HEK293T (cell line): ENCODE data around the gene TMEM79.

Source experiments
- BHLHE40 ChIP-seq: fragments of 450-650 bp; IDR thresholded peaks from 2 replicates; pipeline ENCODE4 v1.6.1; 2016; ENCODE audit warnings: mild to moderate bottlenecking, moderate library complexity, borderline replicate concordance
- FOXK2 ChIP-seq: fragments of 450-650 bp; IDR thresholded peaks from 2 replicates; pipeline ENCODE4 v1.6.1; 2016; ENCODE audit warnings: mild to moderate bottlenecking
- HDGF ChIP-seq: fragments of 450-650 bp; IDR thresholded peaks from 2 replicates; pipeline ENCODE4 v1.6.1; 2017; ENCODE audit warnings: antibody characterized with exemption, borderline replicate concordance
- LEF1 ChIP-seq: fragments of 450-650 bp; IDR thresholded peaks from 2 replicates; pipeline ENCODE4 v1.6.1; 2017; ENCODE audit warnings: mild to moderate bottlenecking, borderline replicate concordance
- PKNOX1 ChIP-seq: fragments of 450-650 bp; IDR thresholded peaks from 2 replicates; pipeline ENCODE4 v1.6.1; 2016
- SP1 ChIP-seq: fragments of 450-650 bp; IDR thresholded peaks from 2 replicates; pipeline ENCODE4 v1.6.1; 2017

GRCh38 chr1:156282479-156283222 is 1.5 kb upstream of the TMEM79 start, which contains the start of gene SMG5:
- TF ChIP-seq PKNOX1 = no peak
- TF ChIP-seq HDGF = no peak
- TF ChIP-seq SP1 = peak; percentile 83; the same call in 1 of the 2 replicates
- TF ChIP-seq LEF1 = no peak
- no peak for TF ChIP-seq FOXK2
- TF ChIP-seq BHLHE40 = no peak
